Smooth muscle cell (in vitro differentiated cells): ENCODE measurements around the gene CALHM5. TPM values are rescaled to one million over a fixed set of nuclear protein-coding genes. Genes with fewer than 3 reads are reported as not detected.

Source experiments
- DNase-seq: peaks from one replicate; lab custom pipeline; 2025; ENCODE audit not compliant: unreplicated experiment; lab: John Stamatoyannopoulos, UW
- H2AFZ ChIP-seq: fragments of 200-600 bp; sonication (generic); 2 replicates; pipeline ENCODE4 v1.6.0; 2016; ENCODE audit warnings: antibody characterized with exemption, low read depth, mild to moderate bottlenecking
- H3F3A ChIP-seq: fragments of 200-600 bp; sonication (generic); 2 replicates; pipeline ENCODE4 v1.6.0; 2017; ENCODE audit warnings: antibody characterized with exemption, low read depth
- H3K27ac ChIP-seq: fragments of 200-600 bp; sonication (generic); 2 replicates; pipeline ENCODE4 v1.5.1; 2016; ENCODE audit warnings: low read depth, mild to moderate bottlenecking
- H3K27me3 ChIP-seq: fragments of 200-600 bp; sonication (generic); 2 replicates; pipeline ENCODE4 v1.6.1; 2016; ENCODE audit warnings: low read depth, mild to moderate bottlenecking
- H3K36me3 ChIP-seq: fragments of 200-600 bp; sonication (generic); 2 replicates; pipeline ENCODE4 v1.5.1; 2016; ENCODE audit warnings: low read depth
- H3K4me1 ChIP-seq: fragments of 200-600 bp; sonication (generic); 2 replicates; pipeline ENCODE4 v1.5.1; 2016; ENCODE audit warnings: low read depth
- H3K4me2 ChIP-seq: fragments of 200-600 bp; sonication (generic); 2 replicates; pipeline ENCODE4 v1.6.0; 2016; ENCODE audit warnings: mild to moderate bottlenecking
- H3K4me3 ChIP-seq: fragments of 200-600 bp; sonication (generic); 2 replicates; pipeline ENCODE4 v1.5.1; 2016; ENCODE audit warnings: mild to moderate bottlenecking
- H3K79me2 ChIP-seq: fragments of 200-600 bp; sonication (generic); 2 replicates; pipeline ENCODE4 v1.6.0; 2016; ENCODE audit warnings: low read depth, mild to moderate bottlenecking
- H3K9ac ChIP-seq: fragments of 200-600 bp; sonication (generic); 2 replicates; pipeline ENCODE4 v1.6.0; 2016; ENCODE audit warnings: low read depth
- H3K9me3 ChIP-seq: fragments of 200-600 bp; sonication (generic); replicated peaks from 2 replicates; pipeline ENCODE4 v1.5.1; 2016; ENCODE audit warnings: low read depth
- H4K20me1 ChIP-seq: fragments of 200-600 bp; sonication (generic); 2 replicates; pipeline ENCODE4 v1.6.0; 2016; ENCODE audit warnings: low read depth
- WGBS: methylation state at CpG from one replicate; pipeline ENCODE4 v1.1.7; 2016; ENCODE audit warnings: low lambda C conversion rate; 5-methylcytosine and 5-hydroxymethylcytosine counted together
- polyA plus RNA-seq: library from polyadenylated mRNA; unstranded; fragments of >200 nt; fragmentation: Nextera tagmentation; extraction: Ambion mirVana; gene quantifications from 2 replicates; pipeline ENCODE4 v1.2.1, GENCODE V29; 2016
- total RNA-seq: library from RNA; depleted of rRNA; stranded (reverse); fragments of >200 nt; gene quantifications from 2 replicates; pipeline ENCODE4 v1.2.3, GENCODE V29; 2014
- TF ChIP-seq, protein P1 (sequence below): fragments of 200-600 bp; sonication (generic); IDR thresholded peaks from 2 replicates; pipeline ENCODE4 v1.5.1; 2017; ENCODE audit warnings: borderline replicate concordance, mild to moderate bottlenecking, antibody characterized with exemption; ENCODE audit not compliant: insufficient read depth, poor library complexity, severe bottlenecking

CALHM5 gene
- total and polyA plus RNA-seq, 2 experiments from 2014 or later, result 1.9 to 3.9 TPM

DNA sequence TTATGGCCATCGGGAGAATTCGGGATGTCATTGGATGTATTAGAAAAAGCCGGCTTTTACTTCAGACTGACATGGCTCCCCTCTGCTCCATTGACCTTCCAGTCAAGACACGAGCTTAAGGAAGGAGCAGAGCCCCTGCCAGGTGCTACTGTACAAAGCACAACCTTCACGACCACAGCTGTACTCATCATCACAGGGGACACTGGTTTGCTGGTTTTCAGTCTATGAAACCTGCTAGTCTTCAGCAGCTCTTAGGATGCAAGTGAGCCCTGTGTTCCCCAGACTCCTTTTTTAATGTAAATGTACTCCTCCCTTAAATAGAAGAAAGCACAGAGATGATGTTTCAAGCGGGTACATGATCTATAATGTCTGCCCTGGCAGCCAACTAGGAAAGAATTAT, 35.9 kb downstream of the CALHM5 start:
- H3K9ac ChIP-seq, result no peak overlapping the region
- H3F3A ChIP-seq, result no peaks in the 10 kb centered on the region
- no peaks in the 10 kb centered on the region for H4K20me1 ChIP-seq
- no peak overlapping the region for H2AFZ ChIP-seq
- no peak overlapping the region for H3K4me3 ChIP-seq
- WGBS, result 90% methylated on average over 6 of the region's 6 CpGs
- peaks cover 3% of the 10 kb centered on the region for H3K27me3 ChIP-seq
- no peaks in the 10 kb centered on the region for H3K4me1 ChIP-seq
- H3K79me2 ChIP-seq, result no peaks in the 10 kb centered on the region
- no peak overlapping the region for H3K4me2 ChIP-seq
- H3K27ac ChIP-seq, result no peak overlapping the region
- TF ChIP-seq, protein P1, sequence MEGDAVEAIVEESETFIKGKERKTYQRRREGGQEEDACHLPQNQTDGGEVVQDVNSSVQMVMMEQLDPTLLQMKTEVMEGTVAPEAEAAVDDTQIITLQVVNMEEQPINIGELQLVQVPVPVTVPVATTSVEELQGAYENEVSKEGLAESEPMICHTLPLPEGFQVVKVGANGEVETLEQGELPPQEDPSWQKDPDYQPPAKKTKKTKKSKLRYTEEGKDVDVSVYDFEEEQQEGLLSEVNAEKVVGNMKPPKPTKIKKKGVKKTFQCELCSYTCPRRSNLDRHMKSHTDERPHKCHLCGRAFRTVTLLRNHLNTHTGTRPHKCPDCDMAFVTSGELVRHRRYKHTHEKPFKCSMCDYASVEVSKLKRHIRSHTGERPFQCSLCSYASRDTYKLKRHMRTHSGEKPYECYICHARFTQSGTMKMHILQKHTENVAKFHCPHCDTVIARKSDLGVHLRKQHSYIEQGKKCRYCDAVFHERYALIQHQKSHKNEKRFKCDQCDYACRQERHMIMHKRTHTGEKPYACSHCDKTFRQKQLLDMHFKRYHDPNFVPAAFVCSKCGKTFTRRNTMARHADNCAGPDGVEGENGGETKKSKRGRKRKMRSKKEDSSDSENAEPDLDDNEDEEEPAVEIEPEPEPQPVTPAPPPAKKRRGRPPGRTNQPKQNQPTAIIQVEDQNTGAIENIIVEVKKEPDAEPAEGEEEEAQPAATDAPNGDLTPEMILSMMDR, result no peak
- no peak for DNase-seq
- no peaks in the 10 kb centered on the region for H3K36me3 ChIP-seq
- no peaks in the 10 kb centered on the region for H3K9me3 ChIP-seq

DNA sequence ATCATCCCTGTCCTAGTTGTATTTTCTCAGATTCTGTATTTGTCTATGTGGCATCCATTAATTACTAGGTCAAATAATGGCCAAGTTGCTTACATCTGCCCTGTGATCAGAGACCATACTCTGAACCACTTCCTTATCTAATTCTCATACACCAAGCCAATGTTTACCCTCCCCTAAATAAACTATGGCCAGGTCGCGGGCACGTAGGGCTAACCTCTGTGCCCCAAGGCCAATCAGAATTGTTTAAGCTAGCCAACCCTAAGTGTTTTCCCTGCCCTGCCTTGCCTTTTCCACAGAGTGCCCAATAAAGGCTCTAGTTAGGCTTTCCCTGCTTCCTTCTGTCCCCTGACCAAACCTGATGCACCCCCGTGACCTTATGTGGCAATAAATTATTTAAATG, 39.4 kb downstream of the CALHM5 start:
- Histone ChIP-seq H3K36me3 (no peaks in the 10 kb centered on the region), H3K4me2 (no peak overlapping the region), H3K27ac (no peak overlapping the region), H3F3A (no peaks in the 10 kb centered on the region), H3K9ac (no peak overlapping the region), H3K4me1 (no peaks in the 10 kb centered on the region), H3K27me3 (no peaks in the 10 kb centered on the region), H3K4me3 (no peak overlapping the region), H3K9me3 (no peaks in the 10 kb centered on the region), H3K79me2 (no peaks in the 10 kb centered on the region), H4K20me1 (no peaks in the 10 kb centered on the region), H2AFZ (no peak overlapping the region)
- DNase-seq, result no peak
- 63% methylated on average over 4 of the region's 4 CpGs for WGBS
- TF ChIP-seq, protein P1, result no peak

DNA sequence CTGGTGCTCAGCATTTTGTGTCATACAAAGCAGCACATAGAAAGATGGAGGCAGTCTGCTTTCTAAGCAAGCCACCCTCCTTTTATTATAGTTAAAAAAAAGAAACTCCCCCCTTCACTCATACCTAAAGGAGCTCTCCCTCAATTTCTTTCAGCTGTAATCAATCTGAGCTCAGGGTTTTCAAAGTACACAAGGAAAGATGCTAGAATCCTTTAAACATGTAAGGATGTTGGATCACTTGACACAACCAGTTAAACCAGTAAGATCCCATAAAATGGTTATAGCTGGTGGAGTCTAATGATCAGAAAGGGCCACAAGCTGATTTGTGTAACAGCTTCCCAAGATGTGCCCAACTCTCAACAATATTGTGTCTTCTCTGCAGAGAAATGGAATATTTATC, 42.0 kb downstream of the CALHM5 start, which contains the start of gene CALHM4:
TSS of gene CALHM4 (plus strand) at position 301 of the 400 bp plus-strand sequence. CDS start at position 344, 43 bp downstream.
- H3K27me3 ChIP-seq, result no peaks in the 10 kb centered on the region
- TF ChIP-seq, protein P1, result no peak
- no peak within 1 kb of the TSS for H2AFZ ChIP-seq
- no peaks in the 10 kb centered on the region for H4K20me1 ChIP-seq
- no peak within 1 kb of the TSS for H3K4me2 ChIP-seq
- no peaks in the 10 kb centered on the region for H3K4me1 ChIP-seq
- no peaks in the 10 kb centered on the region for H3K9me3 ChIP-seq
- no peak within 1 kb of the TSS for H3K9ac ChIP-seq
- H3K4me3 ChIP-seq, result no peak within 1 kb of the TSS
- DNase-seq, result no peak
- no peaks in the 10 kb centered on the region for H3F3A ChIP-seq
- no peaks in the 10 kb centered on the region for H3K36me3 ChIP-seq
- no peaks in the 10 kb centered on the region for H3K79me2 ChIP-seq
- no peak within 1 kb of the TSS for H3K27ac ChIP-seq

DNA sequence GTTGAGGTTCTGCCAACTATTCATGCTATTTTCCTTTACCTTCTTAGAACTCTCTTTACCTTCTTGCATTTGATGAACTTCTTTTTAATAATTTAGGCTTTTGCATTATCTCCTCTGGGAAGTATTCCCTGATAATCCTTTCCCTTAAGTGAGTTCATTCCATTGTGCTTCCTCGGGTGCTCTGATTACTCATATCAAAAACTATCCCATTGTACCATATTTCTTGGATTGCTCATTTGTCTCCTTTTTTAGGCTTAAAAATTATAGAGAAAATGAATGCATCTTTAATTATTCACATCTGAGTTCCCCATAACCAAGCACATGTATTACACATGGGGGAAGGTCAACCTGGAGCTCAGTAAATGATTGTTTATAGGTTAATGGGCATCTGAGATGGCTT, 44.6 kb downstream of the CALHM5 start:
- no peak for DNase-seq
- 37% methylated on average over 1 of the region's 1 CpG for WGBS
- H3K36me3 ChIP-seq, result no peaks in the 10 kb centered on the region

More for the DNA sequence above, 44.6 kb downstream of the CALHM5 start:
- TF ChIP-seq, protein P1, result no peak
- Histone ChIP-seq H3K4me3 (no peak overlapping the region), H3K27me3 (no peaks in the 10 kb centered on the region), H3F3A (no peaks in the 10 kb centered on the region), H4K20me1 (no peaks in the 10 kb centered on the region), H3K79me2 (no peaks in the 10 kb centered on the region), H2AFZ (no peak overlapping the region), H3K4me1 (no peaks in the 10 kb centered on the region), H3K27ac (no peak overlapping the region), H3K4me2 (no peak overlapping the region), H3K9me3 (no peaks in the 10 kb centered on the region), H3K9ac (no peak overlapping the region)
